Measurements from ENCODE around the gene CHST15.

Gene CHST15

DNA sequence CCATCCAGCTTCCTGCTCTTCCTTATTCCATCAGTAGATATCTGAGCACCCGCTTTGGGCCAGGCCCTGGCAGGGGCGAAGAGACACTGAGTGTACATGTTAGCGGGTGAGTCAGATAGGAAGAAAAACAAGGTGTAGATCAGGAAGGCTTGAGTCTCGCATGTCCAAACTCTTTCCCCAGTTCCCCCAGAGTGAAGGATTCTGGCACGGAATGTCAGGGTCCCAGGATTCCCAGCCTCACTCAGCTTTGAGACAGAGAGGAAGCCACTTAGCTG is 24.1 kb upstream of the CHST15 start:
- Histone ChIP-seq H3K27ac (replicated peaks) (no peak overlapping the region), H3K27me3 (ENCODE audit: insufficient read depth, poor library complexity, severe bottlenecking) (peaks cover 8% of the 10 kb centered on the region), H3K4me3 (replicated peaks; ENCODE audit: insufficient read depth, low read length) (no peak overlapping the region)
- DNase-seq (ENCODE audit: low read depth in 1 of 2, low spot score in 1 of 2): no peak
- TF ChIP-seq POLR2AphosphoS5 (IDR thresholded peaks at IDR 0.05; ENCODE audit: low read depth): no peak
- TF ChIP-seq, protein P1, sequence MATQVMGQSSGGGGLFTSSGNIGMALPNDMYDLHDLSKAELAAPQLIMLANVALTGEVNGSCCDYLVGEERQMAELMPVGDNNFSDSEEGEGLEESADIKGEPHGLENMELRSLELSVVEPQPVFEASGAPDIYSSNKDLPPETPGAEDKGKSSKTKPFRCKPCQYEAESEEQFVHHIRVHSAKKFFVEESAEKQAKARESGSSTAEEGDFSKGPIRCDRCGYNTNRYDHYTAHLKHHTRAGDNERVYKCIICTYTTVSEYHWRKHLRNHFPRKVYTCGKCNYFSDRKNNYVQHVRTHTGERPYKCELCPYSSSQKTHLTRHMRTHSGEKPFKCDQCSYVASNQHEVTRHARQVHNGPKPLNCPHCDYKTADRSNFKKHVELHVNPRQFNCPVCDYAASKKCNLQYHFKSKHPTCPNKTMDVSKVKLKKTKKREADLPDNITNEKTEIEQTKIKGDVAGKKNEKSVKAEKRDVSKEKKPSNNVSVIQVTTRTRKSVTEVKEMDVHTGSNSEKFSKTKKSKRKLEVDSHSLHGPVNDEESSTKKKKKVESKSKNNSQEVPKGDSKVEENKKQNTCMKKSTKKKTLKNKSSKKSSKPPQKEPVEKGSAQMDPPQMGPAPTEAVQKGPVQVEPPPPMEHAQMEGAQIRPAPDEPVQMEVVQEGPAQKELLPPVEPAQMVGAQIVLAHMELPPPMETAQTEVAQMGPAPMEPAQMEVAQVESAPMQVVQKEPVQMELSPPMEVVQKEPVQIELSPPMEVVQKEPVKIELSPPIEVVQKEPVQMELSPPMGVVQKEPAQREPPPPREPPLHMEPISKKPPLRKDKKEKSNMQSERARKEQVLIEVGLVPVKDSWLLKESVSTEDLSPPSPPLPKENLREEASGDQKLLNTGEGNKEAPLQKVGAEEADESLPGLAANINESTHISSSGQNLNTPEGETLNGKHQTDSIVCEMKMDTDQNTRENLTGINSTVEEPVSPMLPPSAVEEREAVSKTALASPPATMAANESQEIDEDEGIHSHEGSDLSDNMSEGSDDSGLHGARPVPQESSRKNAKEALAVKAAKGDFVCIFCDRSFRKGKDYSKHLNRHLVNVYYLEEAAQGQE (IDR thresholded peaks at IDR 0.05; ENCODE audit: insufficient replicate concordance, low read depth): no peak
- TF ChIP-seq, protein P2, sequence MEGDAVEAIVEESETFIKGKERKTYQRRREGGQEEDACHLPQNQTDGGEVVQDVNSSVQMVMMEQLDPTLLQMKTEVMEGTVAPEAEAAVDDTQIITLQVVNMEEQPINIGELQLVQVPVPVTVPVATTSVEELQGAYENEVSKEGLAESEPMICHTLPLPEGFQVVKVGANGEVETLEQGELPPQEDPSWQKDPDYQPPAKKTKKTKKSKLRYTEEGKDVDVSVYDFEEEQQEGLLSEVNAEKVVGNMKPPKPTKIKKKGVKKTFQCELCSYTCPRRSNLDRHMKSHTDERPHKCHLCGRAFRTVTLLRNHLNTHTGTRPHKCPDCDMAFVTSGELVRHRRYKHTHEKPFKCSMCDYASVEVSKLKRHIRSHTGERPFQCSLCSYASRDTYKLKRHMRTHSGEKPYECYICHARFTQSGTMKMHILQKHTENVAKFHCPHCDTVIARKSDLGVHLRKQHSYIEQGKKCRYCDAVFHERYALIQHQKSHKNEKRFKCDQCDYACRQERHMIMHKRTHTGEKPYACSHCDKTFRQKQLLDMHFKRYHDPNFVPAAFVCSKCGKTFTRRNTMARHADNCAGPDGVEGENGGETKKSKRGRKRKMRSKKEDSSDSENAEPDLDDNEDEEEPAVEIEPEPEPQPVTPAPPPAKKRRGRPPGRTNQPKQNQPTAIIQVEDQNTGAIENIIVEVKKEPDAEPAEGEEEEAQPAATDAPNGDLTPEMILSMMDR (IDR thresholded peaks at IDR 0.05; ENCODE audit: insufficient read depth, low read length): no peak
- no peak for TF ChIP-seq GABPA (IDR thresholded peaks at IDR 0.05; ENCODE audit: low read depth)
- no peak for TF ChIP-seq SPI1 (IDR thresholded peaks at IDR 0.05; ENCODE audit: borderline replicate concordance, low read depth)

DNA sequence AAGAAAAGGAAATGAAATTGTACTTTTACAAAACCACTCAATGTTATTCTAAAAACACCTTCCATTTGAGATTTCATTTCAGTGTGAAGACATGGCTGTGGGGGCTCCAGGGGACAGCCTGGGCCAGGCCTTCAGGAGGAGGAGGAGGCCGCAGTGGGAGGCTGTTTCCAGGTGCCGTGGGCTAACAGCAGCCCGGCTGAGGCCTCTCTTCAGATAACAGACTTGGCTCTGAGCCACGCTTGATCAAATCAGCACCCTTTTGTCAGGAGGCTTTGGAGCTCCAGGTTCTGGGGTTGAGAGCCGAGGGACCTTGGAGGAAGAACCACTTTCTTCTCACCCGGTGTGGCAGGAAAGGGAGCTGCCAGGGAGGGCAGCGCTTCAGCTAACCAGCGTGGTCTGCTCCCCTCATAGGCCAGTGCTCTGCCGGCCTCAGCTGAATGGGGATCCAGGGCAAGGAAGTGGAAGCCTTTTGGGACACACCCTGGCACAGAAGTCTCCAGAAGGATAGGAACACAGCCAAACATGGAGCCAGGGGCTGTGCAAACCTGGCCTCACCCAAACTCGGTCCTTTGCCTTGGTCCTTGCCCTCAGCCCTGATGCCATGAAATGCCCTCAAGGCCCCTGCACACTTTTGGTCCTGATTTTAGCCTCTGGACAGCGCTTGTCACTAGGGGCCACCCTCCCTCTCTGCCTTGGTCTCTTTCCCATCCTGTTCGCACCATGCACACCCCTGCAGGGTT is 23.5 kb upstream of the CHST15 start:
- DNase-seq (ENCODE audit: low read depth in 1 of 2, low spot score in 1 of 2): no peak
- no peak overlapping the region for H3K27ac ChIP-seq (replicated peaks)
- H3K4me3 ChIP-seq (replicated peaks; ENCODE audit: insufficient read depth, low read length): no peak overlapping the region
- H3K27me3 ChIP-seq (ENCODE audit: insufficient read depth, poor library complexity, severe bottlenecking): peaks cover 8% of the 10 kb centered on the region
- TF ChIP-seq POLR2AphosphoS5 (IDR thresholded peaks at IDR 0.05; ENCODE audit: low read depth) (no peak), SPI1 (IDR thresholded peaks at IDR 0.05; ENCODE audit: borderline replicate concordance, low read depth) (no peak), GABPA (IDR thresholded peaks at IDR 0.05; ENCODE audit: low read depth) (no peak)
- TF ChIP-seq, protein P1 (IDR thresholded peaks at IDR 0.05; ENCODE audit: insufficient replicate concordance, low read depth): no peak
- TF ChIP-seq, protein P2 (IDR thresholded peaks at IDR 0.05; ENCODE audit: insufficient read depth, low read length): no peak

DNA sequence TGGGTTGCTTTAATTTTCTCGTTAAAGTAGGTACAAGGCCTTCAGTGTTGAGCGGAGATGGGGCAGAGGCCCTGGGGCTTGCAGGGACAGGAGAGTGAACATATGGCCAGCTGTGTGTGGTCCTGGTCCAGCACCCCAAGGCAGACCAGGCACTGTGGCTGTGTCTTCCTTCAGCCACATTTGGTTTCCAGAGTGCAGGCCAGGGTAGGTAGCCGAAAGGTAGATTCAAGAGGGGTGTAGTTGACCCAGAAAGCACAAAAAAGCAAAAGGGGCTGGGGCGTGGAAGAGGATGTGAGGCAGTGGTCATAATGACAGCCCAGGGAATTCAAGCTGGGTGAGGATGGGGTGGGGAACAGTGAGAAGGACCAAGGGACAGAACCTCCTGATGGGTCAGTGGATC is 21.3 kb upstream of the CHST15 start:
- DNase-seq (ENCODE audit: low read depth in 1 of 2, low spot score in 1 of 2): no peak

More for the DNA sequence above, 21.3 kb upstream of the CHST15 start:
- peaks cover 8% of the 10 kb centered on the region for H3K27me3 ChIP-seq (ENCODE audit: insufficient read depth, poor library complexity, severe bottlenecking)
- TF ChIP-seq GABPA (IDR thresholded peaks at IDR 0.05; ENCODE audit: low read depth): no peak
- no peak for TF ChIP-seq POLR2AphosphoS5 (IDR thresholded peaks at IDR 0.05; ENCODE audit: low read depth)
- TF ChIP-seq, protein P2 (IDR thresholded peaks at IDR 0.05; ENCODE audit: insufficient read depth, low read length): no peak
- no peak for TF ChIP-seq SPI1 (IDR thresholded peaks at IDR 0.05; ENCODE audit: borderline replicate concordance, low read depth)
- TF ChIP-seq, protein P1 (IDR thresholded peaks at IDR 0.05; ENCODE audit: insufficient replicate concordance, low read depth): no peak
- H3K27ac ChIP-seq (replicated peaks): no peak overlapping the region
- no peak overlapping the region for H3K4me3 ChIP-seq (replicated peaks; ENCODE audit: insufficient read depth, low read length)
